ENCODE data around the gene FRK.

FRK gene

DNA sequence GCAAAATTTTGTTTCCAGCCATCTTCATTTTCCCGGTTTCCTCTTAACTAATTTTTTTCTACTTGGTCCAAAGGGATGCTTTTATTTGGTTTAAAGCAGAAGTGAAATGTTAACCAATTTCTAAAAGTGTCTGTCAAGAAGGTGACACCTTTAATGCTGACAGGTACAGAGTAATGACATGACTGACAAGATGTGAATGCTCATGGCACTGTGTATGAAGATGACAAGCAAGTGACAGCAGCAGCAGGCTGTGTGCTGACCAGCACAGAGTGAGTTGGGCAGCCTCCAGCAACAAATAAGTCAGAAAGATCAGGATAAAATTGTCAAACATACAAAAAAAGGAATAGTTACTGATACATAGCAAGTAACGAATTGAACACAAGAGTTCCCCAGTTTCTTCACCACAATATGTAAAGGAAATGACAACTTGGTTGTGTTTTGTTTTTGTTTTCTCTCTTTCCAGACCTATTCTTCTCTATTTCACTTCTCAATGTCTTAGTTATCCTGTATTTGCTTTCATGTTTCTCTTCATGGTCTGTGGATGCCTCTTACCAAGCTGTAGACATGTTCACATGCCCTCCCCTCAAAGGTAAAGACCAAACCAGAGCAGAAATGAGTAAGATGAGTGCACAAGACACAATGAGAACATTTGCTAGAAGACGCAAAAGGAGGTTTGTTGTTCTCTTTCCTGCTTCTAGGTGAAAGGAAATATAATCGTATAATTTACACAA, 174.9 kb downstream of the FRK start:
- no peak for DNase-seq

DNA sequence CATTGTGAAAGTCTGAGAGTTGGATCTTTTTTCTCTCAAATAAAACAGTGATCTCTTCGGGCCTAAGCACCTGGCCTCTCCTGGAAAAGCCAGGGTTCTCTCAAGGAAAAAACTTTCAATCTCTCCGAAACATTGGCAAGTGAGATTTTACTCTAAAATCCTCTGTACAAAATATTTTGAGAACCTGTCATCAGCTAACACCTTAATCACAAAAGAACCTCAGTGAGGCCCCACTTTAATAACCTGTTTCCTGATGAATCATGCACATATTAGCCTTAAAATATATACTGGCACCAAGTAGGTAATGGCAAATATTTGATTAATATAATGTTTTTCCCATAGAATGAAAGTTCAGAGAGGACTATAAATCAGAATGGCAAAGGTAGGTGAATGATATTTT, 177.9 kb downstream of the FRK start:
- DNase-seq = no peak

DNA sequence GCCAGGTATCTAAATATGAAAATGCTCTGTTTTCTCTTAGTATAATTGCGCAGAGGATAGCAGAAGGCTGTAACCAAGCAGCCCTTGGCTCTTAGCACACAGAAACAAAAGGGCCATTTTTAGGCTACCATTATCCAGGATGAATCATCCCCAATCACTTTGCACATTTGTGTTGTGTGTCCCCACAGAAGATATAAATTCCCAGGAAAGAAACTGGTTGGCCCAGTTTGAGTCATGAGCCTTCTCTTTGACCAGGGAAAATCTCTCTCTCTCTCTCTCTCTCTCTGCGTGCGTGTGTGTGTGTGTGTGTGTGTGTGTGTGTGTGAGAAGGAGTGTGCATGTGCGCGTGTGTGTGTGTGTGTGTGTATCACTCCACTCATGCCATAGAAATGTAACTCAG, 178.5 kb downstream of the FRK start:
- no peak for DNase-seq
